HL-60 (cell line): Measurements from ENCODE around the gene GRHL1.
A peak's percentile ranks its signal among the peaks of the same experiment; 100 is the strongest.

Experiments
- DNase-seq, 2 experiments: peaks; one replicate each; pipeline ENCODE4 v3.0.0-alpha.2; 2010 to 2020; ENCODE audit warnings: low read depth in 1 of 2, low spot score in 1 of 2
- H3K27ac ChIP-seq: fragments of 250-450 bp; sonication (Bioruptor Pico); replicated peaks from 2 replicates; pipeline ENCODE4 v1.5.1; 2020; ENCODE audit warnings: mild to moderate bottlenecking, moderate library complexity
- H3K27me3 ChIP-seq: fragments of 250-450 bp; sonication (Bioruptor Pico); 2 replicates; pipeline ENCODE4 v1.5.1; 2021; ENCODE audit warnings: mild to moderate bottlenecking, moderate library complexity; ENCODE audit not compliant: insufficient read depth, poor library complexity, severe bottlenecking
- H3K4me3 ChIP-seq: replicated peaks from 2 replicates; pipeline ENCODE4 v1.5.1; 2011; ENCODE audit warnings: mild to moderate bottlenecking, control low read depth, low read length; ENCODE audit not compliant: insufficient read depth
- CTCF ChIP-seq: IDR thresholded peaks from one replicate; pipeline ENCODE4 v1.5.1; 2011; ENCODE audit warnings: low read length, control low read depth, inconsistent platforms; ENCODE audit not compliant: insufficient read depth
- GABPA ChIP-seq: IDR thresholded peaks from 2 replicates; pipeline ENCODE4 v1.6.1; 2012; ENCODE audit warnings: low read depth
- POLR2AphosphoS5 ChIP-seq: IDR thresholded peaks from 2 replicates; pipeline ENCODE4 v1.6.1; 2012; ENCODE audit warnings: low read depth
- REST ChIP-seq: IDR thresholded peaks from 2 replicates; pipeline ENCODE4 v1.6.1; 2012; ENCODE audit warnings: low read depth; ENCODE audit not compliant: insufficient replicate concordance
- SPI1 ChIP-seq: IDR thresholded peaks from 2 replicates; pipeline ENCODE4 v1.6.1; 2012; ENCODE audit warnings: low read depth, mild to moderate bottlenecking, borderline replicate concordance

GRHL1 gene

DNA sequence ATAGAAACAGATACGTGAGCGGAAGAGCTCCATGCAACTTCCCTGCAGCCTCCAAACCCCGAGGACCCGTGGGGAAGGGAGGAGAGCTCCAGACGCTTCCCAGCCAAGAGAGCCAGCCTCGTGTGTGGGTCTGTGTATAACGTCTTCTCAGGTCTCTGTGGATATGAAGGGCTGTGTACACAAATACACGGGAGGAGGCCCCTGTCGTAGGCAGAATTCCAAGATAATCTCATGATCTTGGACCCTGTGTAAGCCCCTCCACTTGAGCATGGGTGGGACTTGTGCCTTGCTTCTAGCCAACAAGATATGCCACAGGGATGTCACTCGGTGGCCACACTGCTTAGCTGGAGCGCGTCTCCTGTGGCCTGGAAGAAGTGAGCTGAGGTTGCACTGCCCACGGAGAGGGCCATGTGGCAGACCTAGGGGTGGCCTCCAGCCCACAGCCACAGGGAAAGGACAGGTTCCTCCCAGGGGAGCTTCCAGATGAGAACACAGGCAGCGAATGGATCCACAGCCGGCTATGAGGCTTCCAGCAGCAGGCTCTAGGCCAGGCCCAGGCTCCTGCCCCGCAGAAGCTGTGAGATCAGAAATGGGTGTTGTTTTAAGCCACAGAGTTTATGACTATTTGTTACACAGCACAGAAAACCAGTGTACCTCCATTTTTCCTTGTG, 76.3 kb downstream of the GRHL1 start:
- H3K4me3 ChIP-seq = no peak overlapping the region
- H3K27ac ChIP-seq = no peak overlapping the region
- no peaks in the 10 kb centered on the region for H3K27me3 ChIP-seq
- DNase-seq = no peak
- TF ChIP-seq CTCF (no peak), GABPA (no peak), REST (no peak), SPI1 (no peak), POLR2AphosphoS5 (no peak)

- TF ChIP-seq REST (no peak), POLR2AphosphoS5 (no peak), GABPA (no peak), SPI1 (no peak), CTCF (no peak)
- no peak for DNase-seq
- no peaks in the 10 kb centered on the region for H3K27me3 ChIP-seq
- H3K27ac ChIP-seq = no peak overlapping the region
- H3K4me3 ChIP-seq = no peak overlapping the region
Measured at GRCh38 chr2:10028407-10028987, 77.0 kb downstream of the GRHL1 start.

DNA sequence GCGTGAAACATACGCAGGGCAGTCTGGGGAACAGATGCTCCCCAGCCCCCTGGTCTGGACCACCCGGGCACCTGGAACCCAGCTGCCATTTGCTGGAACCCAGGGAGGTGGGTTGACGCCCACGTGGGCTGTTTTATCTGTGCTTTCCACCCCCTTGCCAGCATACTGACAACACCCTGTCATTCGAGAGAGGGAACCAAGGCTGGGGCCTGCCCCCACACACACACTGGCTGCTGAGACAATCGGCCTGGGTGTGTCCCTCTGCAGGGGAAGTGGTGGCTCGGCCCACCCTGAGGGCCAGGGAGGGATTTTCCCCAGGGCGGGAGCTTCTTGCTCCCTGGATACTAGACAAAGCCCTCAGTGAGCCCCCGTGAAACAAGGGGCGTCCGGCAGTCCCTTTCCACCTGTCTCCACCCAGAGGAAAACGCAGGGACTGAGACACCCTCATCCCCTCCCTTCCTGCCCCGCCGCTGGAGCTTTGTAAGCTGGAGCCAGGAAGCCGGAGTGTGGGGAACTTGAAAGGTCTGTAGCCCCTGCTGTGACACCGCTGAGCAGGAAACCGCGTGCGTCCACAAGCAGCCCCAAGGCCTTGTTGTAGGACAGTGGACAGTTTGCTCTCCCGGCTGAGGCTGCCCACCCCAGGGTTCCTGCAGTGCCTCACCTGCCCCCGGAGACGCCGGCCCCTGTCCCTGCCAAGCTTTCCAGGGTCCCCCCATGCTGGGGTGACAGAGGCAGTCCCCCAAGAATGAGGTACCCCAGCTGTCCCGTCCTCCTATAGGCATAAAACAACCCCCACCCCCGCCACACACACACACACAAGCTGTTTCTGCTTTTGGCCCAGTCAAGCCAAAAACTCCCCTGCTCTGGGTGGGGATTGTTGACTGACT, 77.7 kb downstream of the GRHL1 start:
- TF ChIP-seq POLR2AphosphoS5 = no peak
- no peak for TF ChIP-seq GABPA
- no peak for TF ChIP-seq CTCF
- TF ChIP-seq REST = no peak
- no peak; the same call in 1 of the 2 replicates for TF ChIP-seq SPI1
- peak in 1 of 2 experiments; percentile 41 for DNase-seq
- no peaks in the 10 kb centered on the region for H3K27me3 ChIP-seq
- no peak overlapping the region for H3K4me3 ChIP-seq
- H3K27ac ChIP-seq = no peak overlapping the region; the same call in 1 of the 2 replicates
